A549 (cell line): ENCODE measurements around the gene DDX10.

Experiments used
- CBX8 ChIP-seq: fragments of 200-600 bp; sonication (generic); IDR thresholded peaks from 2 replicates; pipeline ENCODE4 v1.6.1; 2016
- EP300 ChIP-seq, 2 experiments: fragments of >200 bp; sonication (Bioruptor Twin); formaldehyde crosslinking; IDR thresholded peaks; 2 replicates in 1 of 2; 3 replicates in 1 of 2; pipeline ENCODE4 v1.6.1; 2016 to 2017
- FOSL2 ChIP-seq, 2 experiments: fragments of 450-650 bp in 1 of 2; fragments of >200 bp in 1 of 2; sonication (Bioruptor Twin) in 1 of 2; formaldehyde crosslinking; IDR thresholded peaks; 2 replicates each; pipeline versions ENCODE4 v1.5.0 to v1.6.1; 2016 to 2020; ENCODE audit warnings: mild to moderate bottlenecking in 1 of 2, moderate library complexity in 1 of 2
- HDAC2 ChIP-seq: fragments of 200-600 bp; sonication (generic); IDR thresholded peaks from 2 replicates; pipeline ENCODE4 v1.6.1; 2016
- JUN ChIP-seq, 2 experiments: fragments of >200 bp; sonication (Bioruptor Twin); formaldehyde crosslinking; IDR thresholded peaks; 2 replicates in 1 of 2; 3 replicates in 1 of 2; pipeline ENCODE4 v1.6.1; 2016 to 2017
- MAZ ChIP-seq: fragments of 150-350 bp; IDR thresholded peaks from 2 replicates; pipeline ENCODE4 v1.6.1; 2014; ENCODE audit warnings: antibody characterized with exemption, low read depth, low read length, borderline replicate concordance
- PHF8 ChIP-seq: fragments of 200-600 bp; sonication (generic); IDR thresholded peaks from 2 replicates; pipeline ENCODE4 v1.6.1; 2016; ENCODE audit warnings: low read depth, mild to moderate bottlenecking, antibody characterized with exemption, moderate library complexity, borderline replicate concordance
- RFX5 ChIP-seq: fragments of 450-650 bp; IDR thresholded peaks from 2 replicates; pipeline ENCODE4 v1.7.1; 2014; ENCODE audit warnings: antibody characterized with exemption, mild to moderate bottlenecking, moderate library complexity
- TF ChIP-seq, protein P1 (sequence below): fragments of >200 bp; sonication (Bioruptor Twin); formaldehyde crosslinking; IDR thresholded peaks from 3 replicates; pipeline ENCODE4 v1.5.1; 2016
- TF ChIP-seq, protein P2 (sequence below): fragments of 200-600 bp; sonication (generic); IDR thresholded peaks from 2 replicates; pipeline ENCODE4 v1.6.1; 2016; ENCODE audit warnings: antibody characterized with exemption, mild to moderate bottlenecking, moderate library complexity

DNA sequence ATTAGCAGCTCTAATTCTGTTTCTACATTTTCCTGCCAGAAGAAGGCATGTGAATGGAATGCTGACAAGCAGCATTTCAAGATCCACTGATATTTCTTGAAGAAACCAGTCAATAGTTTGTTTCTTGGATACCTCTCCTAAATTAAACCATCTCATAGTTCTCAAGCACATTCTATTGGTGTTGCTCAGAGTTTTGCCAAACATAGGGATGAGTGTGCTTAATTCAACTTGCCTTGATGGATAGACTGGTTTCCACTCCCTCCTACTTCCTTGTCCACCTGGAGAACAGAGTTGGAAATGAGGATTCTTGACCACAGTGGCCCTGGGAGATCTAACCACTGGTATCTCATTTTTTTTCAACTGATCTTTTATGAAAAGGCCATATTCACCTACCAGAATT lies 29.8 kb upstream of the DDX10 start:
- TF ChIP-seq MAZ (no peak), JUN (IDR thresholded peaks at IDR 0.05) (no peak), PHF8 (no peak), CBX8 (no peak), HDAC2 (no peak), RFX5 (no peak), FOSL2 (IDR thresholded peaks at IDR 0.05) (no peak), FOSL2 (CRISPR knock-in tag; IDR thresholded peaks at IDR 0.05) (no peak), EP300 (IDR thresholded peaks at IDR 0.05) (no peak)
- TF ChIP-seq, protein P1, sequence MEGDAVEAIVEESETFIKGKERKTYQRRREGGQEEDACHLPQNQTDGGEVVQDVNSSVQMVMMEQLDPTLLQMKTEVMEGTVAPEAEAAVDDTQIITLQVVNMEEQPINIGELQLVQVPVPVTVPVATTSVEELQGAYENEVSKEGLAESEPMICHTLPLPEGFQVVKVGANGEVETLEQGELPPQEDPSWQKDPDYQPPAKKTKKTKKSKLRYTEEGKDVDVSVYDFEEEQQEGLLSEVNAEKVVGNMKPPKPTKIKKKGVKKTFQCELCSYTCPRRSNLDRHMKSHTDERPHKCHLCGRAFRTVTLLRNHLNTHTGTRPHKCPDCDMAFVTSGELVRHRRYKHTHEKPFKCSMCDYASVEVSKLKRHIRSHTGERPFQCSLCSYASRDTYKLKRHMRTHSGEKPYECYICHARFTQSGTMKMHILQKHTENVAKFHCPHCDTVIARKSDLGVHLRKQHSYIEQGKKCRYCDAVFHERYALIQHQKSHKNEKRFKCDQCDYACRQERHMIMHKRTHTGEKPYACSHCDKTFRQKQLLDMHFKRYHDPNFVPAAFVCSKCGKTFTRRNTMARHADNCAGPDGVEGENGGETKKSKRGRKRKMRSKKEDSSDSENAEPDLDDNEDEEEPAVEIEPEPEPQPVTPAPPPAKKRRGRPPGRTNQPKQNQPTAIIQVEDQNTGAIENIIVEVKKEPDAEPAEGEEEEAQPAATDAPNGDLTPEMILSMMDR = no peak
- TF ChIP-seq, protein P2, sequence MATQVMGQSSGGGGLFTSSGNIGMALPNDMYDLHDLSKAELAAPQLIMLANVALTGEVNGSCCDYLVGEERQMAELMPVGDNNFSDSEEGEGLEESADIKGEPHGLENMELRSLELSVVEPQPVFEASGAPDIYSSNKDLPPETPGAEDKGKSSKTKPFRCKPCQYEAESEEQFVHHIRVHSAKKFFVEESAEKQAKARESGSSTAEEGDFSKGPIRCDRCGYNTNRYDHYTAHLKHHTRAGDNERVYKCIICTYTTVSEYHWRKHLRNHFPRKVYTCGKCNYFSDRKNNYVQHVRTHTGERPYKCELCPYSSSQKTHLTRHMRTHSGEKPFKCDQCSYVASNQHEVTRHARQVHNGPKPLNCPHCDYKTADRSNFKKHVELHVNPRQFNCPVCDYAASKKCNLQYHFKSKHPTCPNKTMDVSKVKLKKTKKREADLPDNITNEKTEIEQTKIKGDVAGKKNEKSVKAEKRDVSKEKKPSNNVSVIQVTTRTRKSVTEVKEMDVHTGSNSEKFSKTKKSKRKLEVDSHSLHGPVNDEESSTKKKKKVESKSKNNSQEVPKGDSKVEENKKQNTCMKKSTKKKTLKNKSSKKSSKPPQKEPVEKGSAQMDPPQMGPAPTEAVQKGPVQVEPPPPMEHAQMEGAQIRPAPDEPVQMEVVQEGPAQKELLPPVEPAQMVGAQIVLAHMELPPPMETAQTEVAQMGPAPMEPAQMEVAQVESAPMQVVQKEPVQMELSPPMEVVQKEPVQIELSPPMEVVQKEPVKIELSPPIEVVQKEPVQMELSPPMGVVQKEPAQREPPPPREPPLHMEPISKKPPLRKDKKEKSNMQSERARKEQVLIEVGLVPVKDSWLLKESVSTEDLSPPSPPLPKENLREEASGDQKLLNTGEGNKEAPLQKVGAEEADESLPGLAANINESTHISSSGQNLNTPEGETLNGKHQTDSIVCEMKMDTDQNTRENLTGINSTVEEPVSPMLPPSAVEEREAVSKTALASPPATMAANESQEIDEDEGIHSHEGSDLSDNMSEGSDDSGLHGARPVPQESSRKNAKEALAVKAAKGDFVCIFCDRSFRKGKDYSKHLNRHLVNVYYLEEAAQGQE = no peak
